ENCODE data around the gene MCC.

GRCh38 chr5:113109344-113109743 lies 378.9 kb downstream of the MCC start:
- no peak for TF ChIP-seq CTCF (IDR thresholded peaks at IDR 0.05)
- TF ChIP-seq EZH2 (IDR thresholded peaks at IDR 0.05; ENCODE audit: borderline replicate concordance, insufficient read depth, low read depth, low read length, poor library complexity, severe bottlenecking): no peak

Measured in B cell (primary cell).